Measurements from ENCODE around the gene VPS39.

DNA sequence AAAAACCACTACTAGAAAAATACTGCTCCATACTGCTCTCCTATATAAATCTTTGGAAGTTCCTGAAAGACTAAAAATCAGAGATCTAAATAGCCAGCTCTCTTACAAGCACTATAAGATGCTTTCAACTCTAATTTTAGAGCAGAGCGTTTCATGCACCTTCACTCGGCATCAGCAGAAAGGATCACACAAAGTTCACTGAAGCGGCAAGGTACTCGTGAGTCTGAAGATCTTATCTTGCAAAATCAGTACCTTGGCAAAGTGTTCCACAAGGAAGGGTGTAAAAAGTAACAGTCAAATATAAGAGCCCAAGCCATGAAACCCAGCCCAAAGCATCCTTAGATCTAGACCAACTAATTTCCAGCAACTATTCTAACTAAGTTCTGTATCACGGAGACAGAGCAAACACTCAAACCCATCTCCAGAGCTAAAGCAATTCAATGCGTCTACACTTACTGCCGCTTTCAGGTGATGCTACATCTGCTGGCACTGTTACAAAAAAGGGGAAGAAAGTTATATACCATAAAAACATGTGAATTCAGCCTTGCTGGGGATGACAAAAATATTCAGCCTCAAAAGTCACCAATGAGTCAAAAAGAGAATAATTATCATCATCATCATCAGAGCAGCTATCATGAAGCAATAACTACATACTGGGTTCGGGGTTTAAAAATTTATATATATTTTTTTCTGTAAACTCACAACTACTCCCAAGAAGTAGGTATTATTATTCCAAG lies 16.3 kb downstream of the VPS39 start:
- TF ChIP-seq CTCF (IDR thresholded peaks at IDR 0.05) = no peak
- TF ChIP-seq POLR2A (IDR thresholded peaks at IDR 0.05) = no peak
